ENCODE measurements around the gene GOT1.
A peak's percentile ranks its signal among the peaks of the same experiment; 100 is the strongest.

The GOT1 gene

DNA sequence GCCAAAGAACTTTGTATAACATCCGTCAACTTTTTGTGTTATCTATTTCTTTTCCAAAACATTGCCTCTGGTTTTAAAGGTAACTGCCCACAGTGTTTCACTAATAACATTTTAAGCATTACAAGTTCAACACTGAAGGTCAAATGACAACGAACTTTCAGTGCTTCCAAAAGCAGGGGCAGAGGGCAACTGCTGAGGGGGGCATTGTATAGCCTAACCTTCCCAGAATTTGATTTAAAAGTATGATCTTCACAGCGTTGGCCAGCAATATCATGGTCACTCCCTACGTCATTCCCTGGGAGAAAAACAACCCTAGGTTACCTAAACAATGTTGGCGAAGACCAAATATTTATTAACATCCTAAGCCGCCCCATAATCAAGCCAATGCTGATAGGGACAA, 2.5 kb upstream of the GOT1 start:
- DNase-seq, result no peak

DNA sequence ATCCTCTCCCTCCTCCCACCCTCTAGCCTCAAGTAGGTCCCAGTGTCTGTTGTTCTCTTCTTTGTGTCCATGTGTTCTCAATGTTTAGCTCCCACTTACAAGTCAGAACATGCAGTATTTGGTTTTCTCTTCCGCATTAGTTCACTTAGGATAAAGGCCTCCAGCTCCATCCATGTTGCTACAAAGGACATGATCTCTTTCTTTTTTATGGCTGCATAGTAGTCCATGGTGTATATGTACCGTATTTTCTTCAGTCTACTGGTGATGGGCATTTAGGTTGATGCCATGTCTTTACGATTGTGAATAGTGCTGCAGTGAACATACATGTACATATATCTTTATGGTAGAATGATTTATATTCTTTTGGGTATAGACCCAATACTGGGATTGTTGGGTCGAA, 1.6 kb upstream of the GOT1 start:
- DNase-seq, result no peak

DNA sequence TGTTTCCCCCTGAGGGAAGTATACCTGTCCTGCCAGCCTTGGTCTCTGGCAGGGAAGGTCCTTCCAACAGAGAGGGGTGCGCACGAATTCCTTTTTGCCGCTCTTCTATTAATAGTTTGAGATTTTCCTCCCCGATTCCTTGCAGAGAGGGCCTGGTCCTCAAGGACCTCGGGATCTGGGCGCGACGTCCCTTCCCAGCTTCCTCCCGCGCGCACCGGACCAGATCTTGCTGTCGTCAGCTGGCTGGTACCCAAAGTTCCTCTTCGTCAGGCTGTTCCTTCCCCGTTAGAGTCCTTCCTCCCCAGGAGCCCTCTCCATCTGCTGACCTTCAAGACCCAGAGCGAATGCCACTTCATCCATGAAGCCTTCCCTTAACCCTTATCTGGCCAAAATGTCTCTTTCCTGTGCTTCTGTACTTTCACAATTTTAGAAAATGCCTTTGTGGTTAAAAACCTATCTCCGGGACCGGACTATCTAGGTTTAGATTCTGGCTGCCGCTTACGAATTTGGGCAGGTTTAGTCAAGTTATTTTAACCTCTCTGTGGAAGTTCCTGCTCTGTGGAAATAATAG, 851 bp upstream of the GOT1 start:
- peak; percentile 61 to 78 (median 65) for DNase-seq

DNA sequence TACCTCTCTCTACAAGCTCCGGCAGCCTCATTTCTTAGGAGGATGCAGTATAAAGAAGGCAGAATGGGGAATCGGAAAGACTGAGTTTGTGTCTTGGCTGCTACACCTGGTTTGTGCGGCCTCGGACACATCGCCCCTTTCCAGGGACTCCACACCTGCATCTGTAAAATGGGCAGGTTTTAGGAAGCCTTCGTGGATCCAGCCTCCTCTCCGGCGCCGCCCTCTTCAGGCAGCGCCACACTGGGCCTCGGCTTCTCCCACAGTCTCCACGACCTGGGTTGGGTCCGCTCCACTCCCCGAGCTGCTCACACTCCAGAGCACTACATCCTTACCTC, 341 bp downstream of the GOT1 start:
- DNase-seq, result peak in 2 of 3 donors; percentile 6 to 19

DNA sequence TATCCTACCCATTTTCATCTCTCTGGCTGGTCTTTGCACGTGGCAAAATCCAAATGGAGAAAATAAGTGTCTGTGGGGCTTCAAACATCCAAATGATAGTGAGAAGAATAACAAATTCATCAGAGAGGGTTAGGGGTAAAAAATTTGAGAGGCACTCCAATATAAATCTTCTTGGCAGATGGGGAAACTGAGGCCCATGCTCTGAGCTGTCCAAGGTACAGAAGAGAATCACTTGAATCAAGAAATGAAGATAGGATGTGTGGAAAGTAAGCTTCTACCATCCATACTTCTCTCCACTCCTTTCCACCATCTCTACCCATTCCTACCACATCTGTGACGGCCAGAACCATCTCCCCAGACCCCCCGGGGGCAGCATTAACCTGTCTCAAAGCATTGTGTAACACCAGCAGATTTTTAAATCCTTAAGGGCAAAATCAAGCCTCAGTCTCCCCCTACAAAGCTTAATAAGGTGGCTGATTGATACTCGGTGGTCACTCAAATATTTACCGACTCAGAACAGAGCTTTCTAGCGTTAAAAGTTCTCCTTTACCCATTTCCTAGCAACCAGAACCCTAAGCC, 818 bp downstream of the GOT1 start:
- DNase-seq, result no peak

DNA sequence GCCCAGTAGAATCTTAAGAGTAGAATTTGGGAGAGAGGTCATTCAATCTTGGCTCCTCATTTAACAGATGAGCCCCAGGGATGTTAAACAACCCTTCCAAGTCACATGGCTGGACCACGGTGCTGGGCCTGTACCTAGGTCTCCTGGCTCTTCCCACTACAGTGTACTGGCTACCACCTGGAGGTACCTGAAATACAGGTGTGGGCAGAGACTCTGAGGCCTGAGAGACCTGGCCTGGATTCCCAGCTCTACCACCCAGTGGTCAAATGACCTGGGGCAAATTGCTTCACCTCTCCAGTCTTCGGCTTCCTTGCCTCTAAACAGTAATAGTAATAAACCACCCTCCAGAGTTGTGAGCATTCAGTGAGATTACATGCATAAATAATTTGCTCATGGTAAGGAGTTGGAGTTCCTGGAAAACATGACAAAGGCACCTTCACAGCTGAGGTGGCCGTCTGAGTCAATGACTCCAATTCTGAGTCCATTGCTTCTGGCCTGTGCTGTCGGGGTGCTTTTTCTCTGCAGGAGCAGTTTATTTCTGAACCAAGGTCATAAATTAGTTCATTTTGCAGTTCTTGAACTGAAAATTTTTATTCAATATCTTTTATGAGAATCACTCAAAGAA, 2.7 kb downstream of the GOT1 start:
- DNase-seq, result no peak

DNA sequence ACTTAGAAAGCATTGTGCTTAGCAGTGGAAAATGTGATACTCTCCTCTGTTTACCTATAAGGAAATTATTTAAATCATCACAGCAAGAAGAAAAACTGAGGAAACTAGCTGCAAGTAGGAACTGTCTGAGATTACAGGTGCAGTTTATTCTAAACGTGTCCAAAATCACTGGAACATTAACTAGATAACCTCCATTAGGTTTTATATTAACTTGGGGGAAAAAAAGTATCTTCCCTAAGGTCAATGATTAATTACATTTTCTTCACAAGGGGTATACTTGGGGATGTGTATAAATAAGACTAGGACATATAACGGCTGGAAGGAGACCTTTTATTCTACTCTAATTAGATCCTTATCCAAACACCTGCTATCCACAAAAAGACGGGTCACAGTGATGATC, 3.7 kb downstream of the GOT1 start:
- no peak for DNase-seq

DNA sequence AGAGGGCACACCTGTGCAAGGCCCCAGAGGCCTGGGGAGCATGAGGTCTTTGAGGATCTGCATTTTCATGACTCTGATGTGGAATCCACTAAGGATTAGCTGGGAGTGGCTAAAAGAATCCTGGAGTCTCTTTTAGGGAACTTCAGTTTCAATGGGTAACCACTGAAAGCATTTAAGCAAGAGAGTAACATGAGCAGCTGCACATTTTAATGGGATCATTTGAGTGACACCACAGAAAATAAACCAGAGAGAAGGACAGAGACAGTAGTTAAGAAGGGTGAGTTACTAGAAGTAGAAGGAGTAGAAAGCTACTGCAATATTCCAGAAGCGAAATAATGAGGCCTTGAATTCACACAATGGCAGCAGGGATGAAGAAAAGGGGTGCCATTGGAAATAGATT, 5.2 kb downstream of the GOT1 start:
- DNase-seq, result no peak

DNA sequence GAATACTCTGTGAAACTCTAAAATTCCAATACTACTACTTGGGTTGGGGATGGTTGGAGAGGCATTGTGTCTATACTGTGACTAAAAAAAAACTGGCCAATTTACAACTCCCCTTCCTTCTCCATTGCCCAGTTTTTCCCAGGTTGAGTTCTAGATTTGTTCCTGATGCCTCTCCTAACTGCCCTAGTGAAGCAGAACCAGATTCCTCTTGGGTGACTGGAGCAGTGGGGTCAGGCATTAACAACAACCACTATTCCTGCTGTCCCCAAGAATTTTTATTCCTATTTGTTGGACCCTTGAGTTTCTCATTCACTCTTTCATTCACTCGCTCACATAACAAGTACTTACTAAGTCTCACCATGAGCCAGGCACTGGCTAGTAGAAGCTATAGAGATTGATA, 5.8 kb downstream of the GOT1 start:
- no peak for DNase-seq

DNA sequence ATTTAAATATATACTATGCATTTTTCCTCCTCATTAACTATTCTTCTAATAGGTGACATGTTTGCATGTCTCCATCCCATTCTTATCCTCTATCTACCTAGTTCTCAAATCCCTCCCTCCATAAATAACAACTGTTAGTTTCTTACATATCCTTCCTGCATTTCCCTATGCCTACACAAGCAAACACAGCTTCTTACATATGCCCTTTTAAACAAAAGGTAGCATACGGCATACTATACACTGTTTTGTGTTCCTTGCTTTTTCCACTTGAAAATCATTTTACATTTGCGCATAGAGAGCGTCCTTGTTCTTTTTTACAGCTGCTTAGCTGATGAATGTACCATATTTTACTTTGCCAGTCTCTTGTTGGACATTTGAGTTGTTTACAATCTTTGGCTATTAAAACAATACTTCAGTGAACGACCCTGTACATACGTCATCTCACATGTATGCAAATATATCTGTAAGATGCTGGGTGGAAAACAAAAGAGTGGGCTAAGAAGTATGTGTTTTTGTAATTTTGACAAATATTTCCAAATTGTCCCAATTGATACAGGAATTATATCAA, 7.8 kb downstream of the GOT1 start:
- DNase-seq, result no peak

DNA sequence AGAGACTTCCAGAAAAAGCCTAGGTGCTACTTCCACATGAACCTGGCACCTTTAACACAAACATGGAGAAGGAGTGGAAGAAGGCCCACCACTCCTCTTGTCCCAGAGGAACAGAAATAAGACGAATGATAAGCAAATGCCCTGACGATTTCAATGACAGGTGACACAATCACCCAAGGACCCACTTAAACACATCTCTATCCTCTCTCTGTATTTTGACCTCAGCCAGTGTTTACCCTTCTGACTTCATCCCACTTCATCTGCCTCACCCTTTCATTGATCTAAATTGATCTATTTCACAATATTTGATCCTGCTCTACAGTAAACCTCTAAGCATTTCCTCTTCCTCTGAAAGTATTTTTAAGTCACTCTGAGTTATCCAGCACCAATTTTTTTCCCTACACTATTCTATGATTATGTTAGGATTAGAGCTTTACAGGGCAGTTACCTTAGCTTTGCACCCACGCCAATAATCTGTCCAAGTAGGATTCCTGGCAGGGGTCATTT, 9.1 kb downstream of the GOT1 start:
- no peak for DNase-seq

DNA sequence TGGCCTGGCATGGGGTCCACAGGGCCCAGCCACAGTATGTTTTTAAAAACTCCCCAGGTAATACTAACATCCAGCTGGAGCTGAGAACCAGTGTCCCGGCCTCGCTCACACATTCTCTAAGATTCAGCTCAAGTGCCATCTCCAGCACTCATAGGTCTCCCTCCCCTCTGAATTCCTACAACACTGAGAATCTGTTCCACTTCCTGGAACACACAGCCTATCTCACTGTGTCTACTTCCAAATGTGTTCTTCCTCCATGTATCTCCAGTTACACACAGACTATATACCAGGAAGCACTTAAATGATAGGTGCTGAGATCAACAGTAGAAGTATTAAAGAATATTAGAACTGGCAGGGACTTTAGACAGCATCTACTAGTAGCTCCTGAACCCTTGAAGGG, 10.7 kb downstream of the GOT1 start:
- DNase-seq, result no peak

DNA sequence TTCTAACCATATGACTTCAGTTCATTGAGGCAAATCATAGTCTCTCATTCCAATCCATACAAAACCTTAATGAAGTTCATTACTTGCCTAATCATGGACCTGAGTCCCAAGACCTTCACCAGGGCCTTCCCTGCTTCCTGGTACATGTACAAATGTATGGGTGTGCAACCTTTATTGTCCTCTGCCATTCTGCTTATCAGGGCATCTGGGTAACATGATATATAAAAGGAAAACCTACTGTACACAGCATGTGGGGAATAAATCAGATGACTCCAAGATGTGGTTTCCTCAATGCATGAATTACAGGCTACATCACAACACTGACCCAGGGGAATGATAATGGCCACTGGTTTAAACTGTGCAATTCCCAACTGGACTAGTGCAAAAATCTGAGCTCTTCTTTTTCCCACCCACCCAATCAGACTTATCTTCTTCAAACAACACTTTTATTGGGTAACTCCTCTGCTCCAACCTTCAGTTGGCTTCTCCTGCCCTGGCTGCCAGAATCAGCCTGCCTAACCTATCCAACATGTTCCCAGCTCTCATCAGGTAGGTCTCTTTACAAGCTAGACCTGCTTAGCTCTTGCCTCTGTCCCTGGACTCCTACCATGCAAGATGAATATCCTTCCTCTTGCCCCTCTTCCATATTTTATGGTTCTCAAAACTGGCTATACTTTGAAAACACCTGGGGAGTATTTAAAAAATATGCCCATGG, 11.4 kb downstream of the GOT1 start:
- no peak for DNase-seq

DNA sequence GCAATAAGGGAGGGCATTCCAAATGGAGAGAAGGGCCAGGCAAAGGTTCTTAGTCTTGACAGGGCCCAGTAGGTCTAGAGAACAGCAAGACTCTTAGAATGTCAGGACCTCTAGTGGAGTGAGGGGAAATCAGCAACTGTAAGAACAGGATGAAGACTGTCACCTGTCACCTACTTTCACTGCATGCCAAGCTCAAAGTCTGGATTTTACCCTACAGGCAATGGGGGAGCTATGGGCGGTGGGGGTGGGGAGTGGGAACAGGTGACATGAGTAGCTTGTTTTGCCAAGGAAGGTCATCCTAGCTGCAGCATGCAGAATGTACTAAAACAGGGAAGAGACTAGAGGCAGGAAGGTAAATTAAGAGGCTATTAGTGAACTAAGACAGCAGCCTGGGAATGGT, 18.3 kb downstream of the GOT1 start:
- DNase-seq, result no peak

DNA sequence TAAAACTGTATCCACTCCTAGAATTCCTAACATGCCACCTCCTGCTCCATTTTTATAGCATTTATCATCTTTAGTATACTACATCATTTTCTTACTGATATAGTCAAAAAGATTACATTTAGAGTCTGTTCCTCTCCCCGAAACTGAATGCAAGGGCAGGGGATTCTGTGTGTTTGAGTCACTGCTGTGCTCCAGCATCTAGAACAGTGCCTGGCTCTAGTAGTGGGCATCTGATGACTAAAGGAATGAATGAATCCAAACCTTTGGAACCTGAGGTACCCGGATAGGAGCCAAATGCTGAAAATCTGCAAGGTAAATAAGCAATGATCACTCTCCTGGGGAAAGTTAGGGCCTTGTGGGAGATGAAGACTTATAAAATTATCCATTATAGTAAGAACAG, 18.9 kb downstream of the GOT1 start:
- no peak for DNase-seq

DNA sequence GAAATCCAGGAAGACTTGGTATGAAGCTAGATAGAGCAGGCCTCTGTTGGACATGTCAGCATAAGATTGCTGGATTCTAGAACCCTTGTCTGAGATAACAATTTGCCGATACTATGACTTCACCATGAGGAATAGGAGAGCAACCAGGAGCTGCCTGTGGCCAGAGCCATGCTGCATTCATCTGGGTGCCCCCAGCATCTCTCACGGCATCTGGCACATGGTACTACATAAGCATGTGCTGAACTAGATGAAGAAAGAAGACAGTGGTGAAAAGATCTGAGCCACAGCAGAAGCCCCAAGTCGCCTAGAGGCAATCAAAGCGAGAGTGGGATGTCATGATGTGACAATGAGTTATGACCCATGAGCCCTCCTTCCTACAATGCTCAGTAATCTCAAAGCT, 19.5 kb downstream of the GOT1 start:
- no peak for DNase-seq

DNA sequence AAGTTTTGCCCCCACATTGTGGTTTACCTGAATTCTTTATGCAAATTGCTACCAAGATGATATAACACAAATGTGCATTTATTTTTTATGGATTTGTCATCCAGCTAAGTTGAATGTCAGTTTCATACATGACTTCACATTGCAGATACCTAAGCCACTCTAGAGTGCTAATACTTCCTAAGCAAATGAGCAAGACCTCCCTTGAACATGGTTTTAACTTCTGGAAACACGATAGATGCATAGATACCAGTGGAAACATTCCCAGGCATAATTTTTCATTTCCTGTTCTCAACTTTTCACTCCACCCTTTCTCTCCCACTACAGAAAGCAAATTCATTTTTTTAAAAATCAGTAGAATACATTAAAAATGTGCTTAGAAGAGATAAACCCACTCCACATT, 20.3 kb downstream of the GOT1 start:
- no peak for DNase-seq

DNA sequence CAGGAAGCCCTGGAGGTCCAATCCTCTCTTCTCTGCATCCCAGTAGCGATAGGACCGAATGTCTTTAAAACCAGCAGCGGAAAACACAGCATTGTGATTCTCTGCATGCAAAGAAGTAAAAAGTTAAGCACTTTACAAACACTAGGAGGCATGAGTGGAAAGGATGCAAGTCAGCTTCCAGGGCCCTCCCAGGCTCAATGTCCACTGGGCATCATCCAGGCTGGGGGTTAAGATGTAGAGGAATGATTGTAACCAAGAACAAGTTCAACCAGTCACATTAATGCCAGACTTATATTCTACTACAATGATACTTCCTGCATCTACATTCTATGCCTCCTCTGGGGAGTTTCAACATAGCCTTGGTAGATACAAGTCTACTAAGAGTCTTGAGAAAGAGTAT, 24.3 kb downstream of the GOT1 start:
- DNase-seq, result no peak

DNA sequence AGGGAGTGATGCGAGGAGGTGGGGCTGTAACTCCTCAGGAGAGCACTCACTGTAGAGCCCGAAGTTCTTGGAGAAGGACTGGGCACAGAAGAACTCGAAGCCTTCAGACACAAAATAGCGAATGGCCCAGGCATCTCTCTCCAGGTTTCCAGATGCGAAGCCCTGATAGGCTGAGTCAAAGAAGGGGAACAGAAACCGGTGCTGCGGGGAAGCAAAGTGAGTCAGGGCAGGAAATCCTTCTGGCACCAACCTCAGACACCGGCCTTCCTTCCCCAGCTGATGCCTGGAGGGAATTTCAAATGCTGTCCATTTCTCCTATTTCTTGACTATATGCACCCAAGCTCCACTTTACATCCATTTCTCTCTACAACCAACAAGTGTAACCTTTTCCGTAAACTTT, 26.8 kb downstream of the GOT1 start:
- peak; percentile 41 to 56 (median 55) for DNase-seq

DNA sequence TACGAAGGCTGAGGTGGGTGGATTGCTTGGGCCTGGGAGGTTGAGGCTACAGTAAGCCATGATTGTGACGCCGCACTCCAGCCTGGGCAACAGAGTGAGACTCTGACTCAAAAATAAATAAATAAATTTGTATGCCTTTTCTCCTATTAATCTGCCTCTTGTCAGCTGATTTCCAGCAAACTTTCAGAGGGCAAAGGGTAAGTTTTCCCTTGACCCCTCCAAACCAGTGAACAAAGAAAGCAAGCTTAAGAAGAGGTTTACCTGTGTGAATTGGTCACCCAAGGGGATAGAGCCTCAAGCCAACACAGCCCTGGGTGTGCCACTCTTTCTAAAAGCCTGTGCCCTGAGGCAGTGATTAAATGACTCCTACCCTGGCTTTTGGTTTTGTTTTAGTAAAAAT, 30.8 kb downstream of the GOT1 start:
- DNase-seq, result no peak

DNA sequence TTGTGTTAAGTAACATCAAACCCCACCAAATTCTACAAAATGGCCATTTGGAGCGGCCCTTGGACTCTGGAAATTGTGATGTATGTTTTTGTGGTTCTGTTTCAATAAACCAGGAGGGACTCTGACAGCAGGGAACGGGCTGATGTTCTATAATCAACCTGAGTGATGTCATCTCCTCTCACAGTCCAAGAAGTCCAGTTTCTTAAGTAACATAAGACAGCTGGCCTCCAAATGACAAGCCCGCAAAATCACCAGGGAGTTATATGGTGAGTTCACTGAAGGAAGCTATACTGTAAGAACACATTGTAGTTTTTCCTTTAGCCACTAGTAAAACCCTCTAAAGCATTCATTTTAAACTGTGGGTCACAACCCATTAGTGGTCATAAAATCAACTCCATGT, 34.0 kb downstream of the GOT1 start:
- no peak for DNase-seq

DNA sequence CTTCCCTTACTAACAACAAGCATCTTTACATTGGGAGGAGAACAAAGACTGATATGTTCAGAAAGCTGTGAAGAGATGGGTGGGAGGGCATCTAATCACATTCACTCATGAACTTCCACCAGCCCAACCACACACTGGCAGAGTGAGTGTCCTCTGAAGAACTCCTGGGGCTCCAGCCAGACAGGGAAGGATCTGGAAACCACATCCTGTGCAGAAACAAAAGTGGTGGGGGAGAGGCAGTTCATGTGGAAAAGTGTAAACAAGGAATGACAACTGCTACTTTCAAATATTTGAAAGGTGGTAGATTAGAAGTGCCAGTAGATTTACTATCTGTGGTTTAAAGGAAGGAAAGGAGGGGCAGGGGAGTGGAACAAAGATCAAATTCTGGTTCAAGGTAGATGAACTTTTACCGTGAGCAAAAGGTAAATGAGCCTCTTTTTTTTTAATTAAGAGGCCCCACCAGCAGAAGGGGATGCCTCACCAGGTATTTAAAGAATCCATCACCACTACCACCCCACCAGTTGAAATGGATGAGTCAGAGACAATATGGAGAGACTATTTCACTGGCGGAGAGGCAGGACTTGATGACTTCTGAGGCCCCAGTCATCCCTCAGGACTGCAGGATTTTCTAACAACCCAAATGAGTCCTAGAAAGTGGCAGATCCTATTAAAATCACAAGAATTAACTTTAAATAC, 34.5 kb downstream of the GOT1 start:
- no peak for DNase-seq

DNA sequence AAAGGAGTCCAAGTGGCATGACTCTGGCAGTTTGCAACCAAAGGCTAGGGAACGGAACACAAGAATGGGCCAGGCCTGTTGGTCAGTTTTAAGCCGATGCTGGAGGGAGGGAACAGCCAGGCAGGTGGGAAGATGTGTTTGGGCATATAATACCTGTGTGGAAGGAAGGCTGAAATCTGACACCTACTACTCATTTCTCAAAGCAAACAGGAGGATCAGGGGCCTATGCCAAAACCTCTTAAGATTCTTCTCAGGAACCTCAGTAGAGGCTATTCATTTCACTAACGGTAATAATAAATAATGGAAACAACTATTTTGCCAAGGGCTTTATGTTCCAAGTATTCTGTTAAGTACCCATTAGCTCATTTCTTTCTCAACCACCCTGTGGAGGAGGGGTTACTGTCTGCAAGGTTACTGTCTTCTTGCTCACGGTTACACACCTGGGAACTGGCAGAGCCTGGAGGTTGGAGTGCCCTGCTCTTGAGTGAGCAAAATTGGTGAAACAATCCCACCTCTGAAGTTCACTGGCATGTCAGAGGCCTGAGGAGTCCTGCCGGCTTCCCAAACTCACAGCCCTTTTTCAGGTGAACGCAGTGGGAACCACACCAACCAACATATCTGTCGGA, 35.5 kb downstream of the GOT1 start:
- DNase-seq, result no peak

Measured in suppressor macrophage treated with lipopolysaccharide for 1 hour (primary cell).